CD4-positive, alpha-beta T cell treated with Interleukin-12 subunit alpha and Interleukin-12 subunit beta, for 1 hour (primary cell): Measurements from ENCODE around the gene TRAK1.
A peak's percentile ranks its signal among the peaks of the same experiment; 100 is the strongest.

Experiments used
- DNase-seq: peaks from one replicate; pipeline ENCODE4 v3.0.0-alpha.2; 2020

TRAK1 gene

GRCh38 chr3:42159706-42160472, 68.7 kb downstream of the TRAK1 start:
- DNase-seq: peak; percentile 40

GRCh38 chr3:42161050-42161935, 70.1 kb downstream of the TRAK1 start:
- no peak for DNase-seq

GRCh38 chr3:42162462-42162861, 71.3 kb downstream of the TRAK1 start:
- no peak for DNase-seq

GRCh38 chr3:42163622-42164244, 72.6 kb downstream of the TRAK1 start:
- DNase-seq: no peak

GRCh38 chr3:42164656-42165055, 73.5 kb downstream of the TRAK1 start:
- DNase-seq: no peak

GRCh38 chr3:42165211-42165610, 74.1 kb downstream of the TRAK1 start:
- no peak for DNase-seq

GRCh38 chr3:42166214-42166613, 75.1 kb downstream of the TRAK1 start:
- DNase-seq: no peak

- DNase-seq: no peak
These were observed 75.6 kb downstream of the TRAK1 start for GRCh38 chr3:42166662-42167300.

- no peak for DNase-seq
These were observed 78.5 kb downstream of the TRAK1 start for GRCh38 chr3:42169579-42170120.

GRCh38 chr3:42172047-42172654, 81.0 kb downstream of the TRAK1 start:
- DNase-seq: no peak

- DNase-seq: no peak
These were observed 82.2 kb downstream of the TRAK1 start for GRCh38 chr3:42173307-42173706.

- DNase-seq: no peak
These were observed 83.7 kb downstream of the TRAK1 start for GRCh38 chr3:42174679-42175385.

GRCh38 chr3:42175386-42176240, 84.5 kb downstream of the TRAK1 start:
- DNase-seq: no peak

GRCh38 chr3:42176242-42177034, 85.3 kb downstream of the TRAK1 start:
- no peak for DNase-seq

GRCh38 chr3:42177068-42177800, 86.1 kb downstream of the TRAK1 start:
- DNase-seq: no peak

GRCh38 chr3:42177801-42178150, 86.6 kb downstream of the TRAK1 start:
- no peak for DNase-seq

- no peak for DNase-seq
These were observed 88.1 kb downstream of the TRAK1 start for GRCh38 chr3:42179110-42179725.

GRCh38 chr3:42180901-42181300, 89.7 kb downstream of the TRAK1 start:
- no peak for DNase-seq

- no peak for DNase-seq
These were observed 91.4 kb downstream of the TRAK1 start for GRCh38 chr3:42182555-42182954.
